HG02763 (cell line): Measurements from ENCODE around the gene HSPA9.
"Not testable (repeated sequence)": the region's sequence is repeated elsewhere in the genome, so short reads cannot be mapped to it uniquely, and the experiment has no call there.

Experiments used
- ATAC-seq: cut with Tn5 transposase; IDR thresholded peaks from one replicate; pipeline ENCODE4 v1.9.1; 2021; ENCODE audit warnings: mild to moderate bottlenecking, moderate library complexity; ENCODE audit not compliant: unreplicated experiment

HSPA9 gene

DNA sequence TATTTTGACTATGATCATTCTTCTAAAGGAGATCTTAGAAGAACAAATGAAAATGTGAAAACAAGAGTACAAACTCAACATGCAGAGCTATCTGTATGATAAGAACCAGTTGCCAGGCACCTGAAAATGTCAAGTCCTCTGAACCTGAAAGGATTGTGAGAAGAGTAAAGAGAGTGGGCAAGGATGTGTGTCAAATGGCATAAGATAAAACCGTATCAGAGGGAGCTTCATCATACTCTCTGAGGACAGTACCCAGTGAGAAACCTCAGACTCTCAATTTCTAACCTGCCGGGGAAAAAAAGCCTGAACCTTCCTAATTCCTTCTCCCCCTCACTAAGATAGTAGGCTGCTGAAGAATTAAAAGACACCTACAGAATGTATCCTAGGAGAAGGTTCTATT, 39.0 kb downstream of the HSPA9 start:
- no peak for ATAC-seq

DNA sequence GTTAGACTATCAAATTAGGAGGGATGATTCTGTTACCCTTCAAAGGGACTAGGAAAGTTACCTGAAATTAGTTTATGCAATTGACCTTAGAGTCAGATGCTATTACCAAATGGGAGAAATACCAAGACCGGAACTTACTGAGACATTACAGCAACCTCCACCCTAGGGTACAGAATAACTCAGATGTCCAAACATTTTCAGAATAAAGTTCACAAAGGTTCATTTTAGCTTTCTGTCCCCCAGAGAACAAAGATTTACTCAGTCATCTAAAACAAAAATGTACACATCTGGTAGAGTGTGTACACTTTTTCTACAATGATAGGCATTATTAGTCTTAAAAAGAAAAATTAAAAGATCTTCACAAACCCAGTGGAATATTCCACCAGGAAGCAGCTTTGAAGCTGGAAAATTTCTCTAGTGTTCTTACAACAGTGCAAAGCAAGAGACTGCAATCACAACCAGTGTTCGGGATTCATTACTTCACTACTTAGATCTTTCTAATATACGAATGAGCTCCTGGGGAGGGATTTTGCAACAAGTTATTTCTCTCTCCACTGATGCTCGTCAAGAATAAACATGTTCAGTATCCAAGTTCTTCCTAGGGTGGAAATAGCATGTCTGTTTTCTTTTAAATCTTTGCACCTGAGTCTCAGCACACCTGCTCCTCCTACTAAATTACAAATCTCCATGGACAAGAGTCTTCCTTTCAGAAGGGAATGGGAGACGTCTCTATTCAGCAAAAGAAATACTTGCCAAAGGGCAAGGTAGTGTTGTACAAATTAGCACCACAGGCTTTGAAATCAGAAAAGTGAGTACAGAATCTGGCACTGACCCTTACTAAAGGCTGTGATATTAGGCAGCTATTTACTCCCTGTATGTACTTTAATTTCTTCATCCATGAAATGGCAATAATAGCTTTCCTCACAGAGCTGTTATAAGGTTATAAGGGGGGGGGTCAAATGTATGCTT, 40.9 kb downstream of the HSPA9 start:
- ATAC-seq: no peak

DNA sequence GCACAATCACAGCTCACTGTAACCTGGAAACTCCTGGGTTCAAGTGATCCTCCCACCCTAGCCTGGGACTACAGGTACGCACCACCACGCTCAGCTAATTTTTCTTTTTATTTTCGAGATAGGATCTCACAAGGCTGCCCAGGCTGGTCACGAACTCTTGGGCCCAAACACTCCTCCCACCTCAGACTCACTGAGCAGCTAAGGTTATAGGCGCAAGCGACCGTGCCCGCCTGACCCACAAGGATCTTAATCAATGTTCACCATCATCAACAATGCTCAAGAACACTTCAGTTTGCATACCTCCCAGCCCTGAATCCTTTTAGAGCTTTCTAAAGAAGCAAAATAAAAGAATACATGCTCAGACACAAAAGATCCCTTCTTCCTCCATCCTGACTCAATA, 45.4 kb downstream of the HSPA9 start:
- no peak for ATAC-seq

DNA sequence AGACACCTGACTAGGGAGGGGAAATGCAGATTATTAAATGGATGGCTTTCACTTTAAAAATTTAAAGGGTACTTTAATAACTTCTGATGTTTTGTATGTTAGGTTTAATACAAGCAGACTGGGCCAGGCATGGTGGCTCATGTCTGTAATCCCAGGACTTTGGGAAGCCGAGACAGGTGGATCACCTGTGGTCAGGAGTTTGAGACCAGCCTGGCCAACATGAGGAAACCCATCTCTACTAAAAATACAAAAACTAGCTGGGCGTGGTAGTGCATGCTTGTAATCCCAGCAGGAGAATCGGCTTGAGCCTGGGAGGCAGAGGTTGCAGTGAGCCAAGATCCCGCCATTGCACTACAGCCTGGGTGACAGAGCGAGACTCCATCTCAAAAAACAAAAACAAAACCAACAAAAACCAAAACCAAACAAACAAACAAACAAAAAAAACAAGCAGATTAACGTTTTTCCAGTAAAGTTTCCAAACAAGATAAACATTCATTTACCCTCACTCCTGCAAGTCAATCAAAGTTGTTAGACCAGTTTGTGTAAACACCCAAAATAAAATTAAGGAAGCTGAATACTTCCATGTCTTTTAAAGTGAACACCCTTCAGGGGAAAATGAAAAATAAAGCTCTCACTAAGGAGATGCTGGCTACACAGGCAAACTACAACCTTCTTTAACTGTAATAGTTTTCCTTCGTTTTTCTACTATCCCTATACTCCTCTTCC, 46.3 kb downstream of the HSPA9 start:
- no peak for ATAC-seq

DNA sequence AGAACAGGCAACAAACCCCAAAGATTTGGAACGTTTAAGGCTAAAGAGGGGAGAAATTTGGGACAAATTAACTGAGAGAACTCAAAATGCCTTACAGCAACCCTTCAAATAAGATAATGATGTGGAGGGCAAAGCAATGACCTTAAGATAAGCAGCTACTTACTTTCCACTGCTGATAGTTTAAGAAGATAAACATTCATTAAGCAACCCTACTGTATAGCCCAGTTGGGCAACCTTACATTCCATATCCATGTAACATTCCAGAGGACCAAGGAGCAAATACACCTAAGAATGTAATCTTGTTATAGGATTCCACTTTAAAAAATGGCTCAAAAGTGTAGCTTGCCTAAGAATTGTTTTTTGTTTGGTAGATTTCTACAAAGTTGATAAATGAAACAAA, 47.0 kb downstream of the HSPA9 start:
- no peak for ATAC-seq

DNA sequence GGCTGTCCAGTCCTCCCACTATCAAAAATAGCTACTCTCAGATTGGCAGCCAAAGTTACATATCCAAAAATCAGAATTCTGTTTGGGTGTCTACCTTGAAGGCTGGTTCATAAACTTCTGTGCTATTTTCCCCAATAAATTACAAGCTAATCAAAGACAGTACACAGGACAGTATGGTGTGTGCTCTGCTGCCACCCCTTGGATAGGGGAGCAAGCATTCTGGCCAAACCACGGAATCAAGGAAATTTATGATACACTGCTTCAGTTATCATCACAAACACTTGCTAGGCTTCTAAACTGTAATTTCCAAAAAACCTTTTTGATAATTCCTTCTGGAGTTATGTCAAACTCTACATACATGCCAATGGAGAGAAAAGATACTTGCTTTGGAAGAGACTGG, 48.0 kb downstream of the HSPA9 start:
- ATAC-seq: no peak

DNA sequence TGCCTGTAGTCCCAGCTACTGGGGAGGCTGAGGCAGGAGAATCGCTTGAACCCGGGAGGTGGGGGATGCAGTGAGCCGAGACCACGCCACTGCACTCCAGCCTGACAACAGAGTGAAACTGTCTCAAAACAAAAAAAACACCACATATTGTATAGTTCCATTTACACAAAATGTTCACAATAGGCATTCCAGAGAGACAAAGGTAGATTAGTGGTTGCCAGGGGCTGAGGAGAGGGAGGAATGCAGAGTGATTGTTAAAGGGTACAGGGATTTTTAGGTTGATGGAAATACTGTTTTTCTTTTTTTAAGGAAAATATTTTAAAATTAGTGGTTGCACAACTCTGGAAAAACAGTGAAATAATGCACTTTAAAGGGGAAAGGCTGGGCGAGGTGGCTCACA, 51.8 kb downstream of the HSPA9 start:
- ATAC-seq: no peak

DNA sequence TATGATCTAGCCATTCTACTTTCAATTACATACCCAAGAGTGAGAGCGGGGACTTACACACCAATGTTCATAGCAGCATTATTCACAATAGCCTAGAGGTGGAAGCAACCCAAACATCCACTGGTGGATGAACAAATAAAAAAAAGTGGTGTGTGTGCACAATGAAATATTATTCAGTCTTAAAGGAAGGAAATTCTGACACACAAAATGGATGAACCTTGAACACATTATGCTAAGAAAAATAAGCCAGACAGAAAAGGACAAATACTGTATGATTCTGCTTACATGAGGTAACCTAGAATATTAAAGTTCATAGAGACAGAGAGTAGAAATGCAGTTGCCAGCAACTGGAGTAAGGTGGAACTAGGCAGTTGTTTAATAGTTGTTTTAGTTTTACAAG, 54.2 kb downstream of the HSPA9 start:
- no peak for ATAC-seq

DNA sequence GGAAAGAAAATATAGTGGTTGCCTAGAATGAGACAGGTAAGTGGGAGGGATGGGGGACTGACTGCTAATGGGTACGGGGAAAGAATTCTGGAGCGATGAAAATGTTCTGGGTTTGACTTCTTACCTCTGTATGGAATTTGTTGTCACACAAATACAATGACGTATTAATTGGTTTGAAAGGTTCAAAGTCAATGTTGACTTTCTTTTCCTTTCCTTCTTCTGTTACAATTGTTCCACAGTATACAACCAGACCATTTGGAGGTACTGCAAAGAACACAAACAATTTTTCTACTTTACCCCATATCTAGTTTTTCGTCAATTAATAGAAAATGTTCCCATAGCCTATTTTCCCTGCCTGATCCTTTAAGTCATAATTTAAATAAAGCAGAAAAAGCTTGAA, 57.8 kb downstream of the HSPA9 start:
- no peak for ATAC-seq

DNA sequence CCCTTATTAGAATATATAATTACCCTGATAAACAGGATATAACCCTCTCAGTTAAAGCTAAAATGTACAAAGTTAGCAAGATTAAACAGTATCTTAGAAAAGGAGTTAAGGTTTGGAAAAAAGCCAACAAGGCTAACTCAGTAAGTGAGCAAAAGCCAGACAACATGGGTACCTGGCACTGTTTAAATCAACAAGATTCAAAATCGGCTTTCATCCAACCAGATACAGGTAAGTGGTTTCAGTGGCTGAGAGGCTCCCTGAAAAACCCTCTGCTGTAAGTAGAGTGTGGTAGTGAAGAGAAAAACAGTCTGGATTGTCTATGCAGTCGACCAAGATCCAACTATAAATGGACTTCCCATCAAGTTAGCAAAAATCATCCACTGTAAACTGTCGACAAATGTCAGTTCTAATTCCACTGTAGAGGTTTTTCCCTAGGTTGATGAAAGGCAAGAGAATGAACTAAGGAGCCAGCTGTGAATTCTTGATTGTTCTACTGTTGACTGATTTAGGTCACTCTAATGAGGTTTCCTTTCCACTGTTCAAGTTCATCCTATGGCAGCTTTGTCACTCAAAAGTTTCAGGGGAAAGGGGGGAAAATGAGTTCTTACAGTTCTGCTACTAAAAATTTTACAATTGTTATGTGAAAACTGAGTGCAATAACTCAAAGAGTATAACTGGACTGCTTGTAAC, 59.5 kb downstream of the HSPA9 start:
- ATAC-seq: no peak

DNA sequence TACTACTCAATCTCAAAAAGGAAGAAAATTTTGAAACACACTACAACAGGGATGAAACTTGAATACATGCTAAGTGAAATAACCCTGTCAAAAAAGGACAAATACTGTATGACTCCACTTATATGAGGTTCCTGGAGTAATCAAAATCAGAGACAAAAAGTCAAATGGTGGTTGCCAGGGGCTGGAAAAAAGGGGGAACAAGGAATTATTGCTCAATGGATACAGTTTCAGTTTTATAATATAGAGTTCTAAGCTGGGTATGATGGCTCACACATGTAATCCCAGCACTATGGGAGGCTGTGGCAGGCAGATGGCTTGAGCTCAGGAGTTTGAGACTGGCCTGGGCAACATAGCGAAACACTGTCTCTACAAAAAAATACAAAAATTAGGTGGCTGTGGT, 61.2 kb downstream of the HSPA9 start:
- ATAC-seq: no peak

DNA sequence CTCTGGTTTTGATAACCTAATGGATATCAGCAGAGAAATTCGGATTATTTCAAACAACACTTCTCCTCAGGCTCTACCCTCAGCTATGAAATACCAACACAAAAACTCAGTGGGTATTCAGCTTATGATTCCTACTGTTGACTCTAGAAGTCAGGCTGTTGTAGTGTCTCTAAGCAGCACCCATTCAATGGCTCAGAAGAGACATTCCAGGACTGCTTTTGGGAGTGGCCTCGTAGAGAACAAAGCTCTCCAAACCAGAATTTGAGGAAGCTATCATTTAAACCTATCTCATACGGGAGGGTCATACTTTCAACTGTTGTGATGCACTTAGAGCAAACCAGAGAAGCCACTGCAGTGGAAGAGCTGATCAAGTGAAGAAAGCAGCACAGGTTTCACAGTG, 66.2 kb downstream of the HSPA9 start:
- ATAC-seq: no peak

DNA sequence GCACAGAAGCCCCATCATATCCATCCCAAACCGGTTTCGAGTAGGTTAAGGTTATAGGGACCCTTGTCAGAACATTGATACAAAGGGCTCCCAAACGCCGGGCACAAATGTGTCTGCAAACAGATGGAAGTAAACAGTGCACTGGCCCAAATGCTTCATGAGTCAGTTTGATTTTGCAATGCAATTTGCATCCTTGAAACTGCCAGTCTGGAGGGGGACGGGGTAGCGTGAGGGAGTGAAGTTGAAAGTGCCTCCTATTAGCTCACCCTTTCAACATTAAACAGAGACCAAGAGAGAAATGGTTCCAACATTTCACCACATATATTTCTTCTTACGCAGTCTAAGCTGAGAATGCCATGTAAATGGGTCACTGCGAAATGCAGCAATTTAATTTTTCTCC, 67.7 kb downstream of the HSPA9 start:
- ATAC-seq: not testable (repeated sequence)

DNA sequence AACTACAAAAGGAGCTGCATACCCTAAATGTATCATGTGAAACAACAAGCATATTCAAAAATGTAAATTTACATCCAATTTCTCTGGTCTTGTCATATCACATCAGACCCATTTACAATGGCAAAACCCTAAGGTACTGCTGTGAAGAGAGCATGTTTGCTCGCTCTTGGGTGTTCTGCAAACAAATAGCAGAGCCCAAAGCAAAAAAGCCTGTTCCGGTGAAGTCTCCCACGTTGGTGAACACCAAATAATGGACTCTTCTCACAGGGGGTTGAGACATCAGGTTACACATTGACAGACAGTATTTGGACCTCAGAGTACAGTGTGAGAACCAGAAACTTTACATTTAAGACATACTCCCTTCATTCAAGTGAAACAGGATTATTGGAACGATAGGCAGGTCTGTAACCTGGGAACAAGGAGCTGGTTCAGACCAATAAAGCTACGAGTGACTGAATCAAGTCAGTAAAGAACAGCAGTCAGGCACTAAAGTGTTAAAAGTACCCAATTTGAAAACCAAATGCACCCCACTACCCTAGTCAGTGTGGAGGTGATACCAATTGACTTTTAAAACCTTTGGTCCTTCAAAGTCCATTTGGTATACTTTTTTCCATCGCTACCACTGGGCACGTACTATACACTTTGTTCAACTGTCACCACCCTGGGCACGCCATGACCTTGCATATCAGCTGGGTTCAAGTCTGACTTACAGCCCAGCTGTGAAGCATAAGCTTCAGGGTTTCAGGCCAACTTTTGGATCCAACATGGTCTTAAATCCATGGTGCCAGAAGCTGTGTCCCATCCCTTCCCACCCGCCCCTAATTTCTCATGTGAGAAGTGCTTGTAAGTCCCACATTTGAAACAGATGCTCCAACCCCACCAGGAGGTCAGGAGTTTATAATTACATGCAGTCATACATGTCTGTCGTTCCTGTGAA, 68.6 kb downstream of the HSPA9 start:
- no peak for ATAC-seq

DNA sequence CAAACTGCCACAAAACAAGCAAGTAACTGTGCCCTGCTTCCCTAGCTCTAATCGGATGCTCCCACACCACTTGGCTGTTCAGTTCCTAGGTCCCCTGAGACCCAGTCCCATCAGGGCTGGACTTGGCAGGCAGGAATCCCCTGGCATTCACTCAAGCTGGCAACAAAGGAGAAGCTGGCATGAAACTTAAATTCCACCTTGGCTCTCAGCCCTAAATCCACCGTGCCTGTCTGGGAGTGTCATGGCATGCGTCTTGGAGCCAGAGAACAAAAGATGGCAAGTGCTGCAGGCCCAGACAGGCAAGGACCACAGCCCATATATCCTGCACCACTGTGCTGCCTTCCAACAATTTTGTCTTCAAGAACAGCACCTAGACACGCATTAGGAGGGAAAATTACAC, 70.4 kb downstream of the HSPA9 start:
- no peak for ATAC-seq
